Subcutaneous adipose tissue (tissue), 4 donors: Measurements from ENCODE around the gene MRPL23. TPM values are rescaled to one million over a fixed set of nuclear protein-coding genes. Genes with fewer than 3 reads are reported as not detected.

ENCODE experiments used
- CTCF ChIP-seq: fragments of 450-650 bp; IDR thresholded peaks from one replicate; pipeline ENCODE4 v1.5.1; 2016; ENCODE audit warnings: low read depth, mild to moderate bottlenecking, control low read depth, antibody characterized with exemption, moderate library complexity
- total RNA-seq, 4 donors: library from RNA; depleted of rRNA; stranded (reverse); fragments of >200 nt; gene quantifications; one replicate each; pipeline ENCODE4 v1.1.0, GENCODE V29; 2016

MRPL23 gene
- total RNA-seq, 4 donors from 2014 or later: 113 to 142 (median 116) TPM

DNA sequence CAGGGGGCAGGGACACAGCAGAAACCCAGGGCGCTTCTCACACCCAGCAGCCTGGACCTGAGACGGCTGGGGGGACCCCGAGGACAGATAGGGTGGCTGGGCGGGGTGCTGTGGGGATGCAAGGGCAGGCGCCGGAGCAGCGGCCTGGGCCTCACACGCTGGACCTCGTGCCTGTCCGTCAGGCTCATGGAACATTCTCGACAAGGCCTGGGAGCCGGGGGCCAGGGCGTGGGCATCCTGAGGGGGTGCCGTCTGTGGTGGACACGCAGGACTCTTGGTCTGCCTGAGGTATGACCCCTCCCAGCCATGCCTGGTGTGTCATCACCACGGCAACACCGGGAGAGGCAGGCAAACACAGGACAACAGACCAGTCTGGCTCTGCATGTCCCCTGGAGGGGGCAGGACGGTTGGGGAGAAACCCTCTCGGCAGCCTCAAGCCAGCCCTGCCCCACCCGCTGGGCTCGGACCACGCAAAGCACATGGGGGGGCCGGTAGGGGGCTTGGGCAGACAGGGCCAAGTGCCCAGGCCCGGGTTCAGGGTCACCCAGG is 21.4 kb downstream of the MRPL23 start:
- TF ChIP-seq CTCF: no peak

DNA sequence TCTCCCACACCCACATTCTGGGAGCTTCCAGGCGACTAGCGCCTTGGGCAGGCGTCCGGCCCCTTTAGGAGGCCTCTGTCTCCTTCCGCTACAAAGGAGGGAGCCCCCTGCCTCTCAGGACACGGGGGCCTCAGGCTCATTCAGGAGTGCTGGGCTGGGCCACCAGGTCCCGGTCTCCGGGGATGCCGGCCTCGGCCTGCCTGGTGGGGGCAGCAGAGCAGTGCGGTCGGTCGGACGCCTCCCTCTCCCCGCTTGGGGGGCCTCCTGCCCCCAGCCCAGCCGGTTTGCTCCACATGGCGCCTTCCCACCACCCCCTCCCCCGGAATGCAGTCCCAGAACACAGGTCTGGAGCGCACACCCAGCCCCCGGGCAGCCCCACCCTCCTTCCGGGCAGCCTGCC is 21.9 kb downstream of the MRPL23 start:
- TF ChIP-seq CTCF: no peak

- no peak for TF ChIP-seq CTCF
Observed at GRCh38 chr11:1969776-1970175, 22.6 kb downstream of the MRPL23 start.

DNA sequence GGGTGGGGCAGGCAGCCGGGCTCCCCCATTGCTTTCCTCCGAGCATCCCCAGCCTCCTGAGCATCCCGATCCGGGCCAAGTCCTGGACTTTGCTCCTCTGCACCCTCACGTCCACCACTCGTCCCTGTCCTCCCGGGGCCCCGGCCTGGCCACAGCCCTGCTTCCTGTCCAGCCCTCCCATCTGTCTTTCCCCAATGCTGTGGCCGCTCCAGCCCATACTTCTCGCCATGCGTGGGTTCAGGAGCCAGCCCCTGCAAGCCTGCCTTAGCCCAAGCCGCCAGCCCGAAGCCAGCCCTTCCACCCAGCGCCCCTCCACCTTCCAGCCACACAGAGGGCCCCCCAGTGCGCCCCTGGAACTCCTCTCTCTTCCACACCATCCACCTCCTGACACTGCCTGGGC is 23.8 kb downstream of the MRPL23 start:
- no peak for TF ChIP-seq CTCF

GRCh38 chr11:1975185-1975584 is 28.1 kb downstream of the MRPL23 start:
- no peak for TF ChIP-seq CTCF

- TF ChIP-seq CTCF: no peak
Observed at GRCh38 chr11:1978720-1979473, 31.8 kb downstream of the MRPL23 start.

DNA sequence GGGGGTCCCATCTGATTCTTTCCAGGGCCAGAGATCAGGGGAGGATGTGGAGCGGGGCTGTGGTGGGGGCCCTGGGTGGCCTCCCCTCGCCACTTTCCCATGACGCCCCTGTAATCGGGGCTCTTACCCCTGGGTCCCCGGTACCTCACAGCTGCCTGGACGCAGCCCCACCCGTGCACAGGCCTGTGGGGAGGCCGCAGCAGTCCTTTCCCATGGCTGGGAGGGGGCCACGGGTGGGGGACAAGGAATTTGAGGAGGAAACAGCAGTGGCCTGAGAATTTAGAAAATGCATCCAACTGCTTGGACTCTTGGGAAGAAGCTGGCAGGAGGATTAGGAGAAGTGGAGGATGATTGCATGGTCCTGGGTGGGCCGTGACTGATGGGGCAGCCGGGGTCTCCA is 32.5 kb downstream of the MRPL23 start:
- TF ChIP-seq CTCF: no peak
